Stimulated activated CD4-positive, alpha-beta T cell treated with anti-CD3 and anti-CD28 coated beads, Interleukin-12 subunit alpha, Interleukin-12 subunit beta, amount 100 ng/mL, for 48 hours (primary cell): ENCODE measurements around the gene TMEM231.
"Not testable (repeated sequence)": the region's sequence is repeated elsewhere in the genome, so short reads cannot be mapped to it uniquely, and the experiment has no call there.

Experiments used
- DNase-seq, 3 donors: peaks; one replicate each; pipeline ENCODE4 v3.0.0-alpha.2; 2020; ENCODE audit warnings: low read depth in 2 of 3, low spot score in 1 of 3

Gene TMEM231

GRCh38 chr16:75567911-75568310 lies 11.9 kb upstream of the TMEM231 start:
- DNase-seq, result no peak

GRCh38 chr16:75566758-75567255 lies 10.8 kb upstream of the TMEM231 start:
- peak in 2 of 3 donors; percentile 12 to 14 for DNase-seq

GRCh38 chr16:75566040-75566757 lies 10.1 kb upstream of the TMEM231 start, which contains the start of gene GABARAPL2:
GABARAPL2 (plus strand) TSS chr16:75566379; CDS start chr16:75566487, 108 bp downstream.
- peak; percentile 75 to 88 (median 84) for DNase-seq

GRCh38 chr16:75565640-75566039 lies 9.6 kb upstream of the TMEM231 start:
- DNase-seq, result no peak

- no peak for DNase-seq
These were observed 3.7 kb upstream of the TMEM231 start for GRCh38 chr16:75559564-75560372.

GRCh38 chr16:75558846-75559401 lies 2.9 kb upstream of the TMEM231 start:
- DNase-seq, result no peak

- DNase-seq, result no peak
These were observed 439 bp upstream of the TMEM231 start for GRCh38 chr16:75556431-75556950.

GRCh38 chr16:75555213-75555706 lies 792 bp downstream of the TMEM231 start:
- DNase-seq, result peak in 1 of 3 donors; percentile 14

GRCh38 chr16:75552951-75553350 lies 3.1 kb downstream of the TMEM231 start:
- no peak for DNase-seq

GRCh38 chr16:75550211-75550662 lies 5.8 kb downstream of the TMEM231 start:
- peak in 2 of 3 donors; percentile 13 to 28 for DNase-seq

- not testable (repeated sequence) for DNase-seq
These were observed 7.6 kb downstream of the TMEM231 start for GRCh38 chr16:75548456-75548855.

- DNase-seq, result no peak
These were observed 9.8 kb downstream of the TMEM231 start for GRCh38 chr16:75546293-75546692.

- DNase-seq, result not testable (repeated sequence)
These were observed 10.2 kb downstream of the TMEM231 start for GRCh38 chr16:75545879-75546278.

- DNase-seq, result not testable (repeated sequence)
These were observed 13.6 kb downstream of the TMEM231 start for GRCh38 chr16:75542462-75542861.

GRCh38 chr16:75541236-75541635 lies 14.8 kb downstream of the TMEM231 start:
- DNase-seq, result no peak

GRCh38 chr16:75538882-75539565 lies 17.0 kb downstream of the TMEM231 start:
- not testable (repeated sequence) for DNase-seq

GRCh38 chr16:75537776-75538175 lies 18.3 kb downstream of the TMEM231 start:
- DNase-seq, result no peak

GRCh38 chr16:75535901-75536300 lies 20.2 kb downstream of the TMEM231 start, which contains the start of gene CHST5:
CHST5 (minus strand) TSS chr16:75536108; CDS start chr16:75530384, 5,724 bp downstream.
- DNase-seq, result no peak

- DNase-seq, result no peak
These were observed 20.7 kb downstream of the TMEM231 start for GRCh38 chr16:75535211-75535843.
